Loucy (cell line): ENCODE measurements around the gene CAVIN1.

Experiments used
- H2AFZ ChIP-seq: fragments of 200-600 bp; sonication (generic); 2 replicates; pipeline ENCODE4 v1.6.0; 2016; ENCODE audit warnings: antibody characterized with exemption, mild to moderate bottlenecking, low read length, moderate library complexity
- H3F3A ChIP-seq: fragments of 200-600 bp; 2 replicates; pipeline ENCODE4 v1.6.0; 2016; ENCODE audit warnings: antibody characterized with exemption, low read depth, mild to moderate bottlenecking
- H3K27me3 ChIP-seq: fragments of 200-600 bp; sonication (generic); 2 replicates; pipeline ENCODE4 v1.6.1; 2014; ENCODE audit warnings: low read length, mild to moderate bottlenecking; ENCODE audit not compliant: insufficient read depth, poor library complexity, severe bottlenecking
- H3K36me3 ChIP-seq: fragments of 200-600 bp; sonication (generic); 2 replicates; pipeline ENCODE4 v1.6.1; 2016; ENCODE audit warnings: low read length; ENCODE audit not compliant: insufficient read depth
- H3K4me1 ChIP-seq: fragments of 200-600 bp; sonication (generic); 2 replicates; pipeline ENCODE4 v1.5.1; 2014; ENCODE audit warnings: low read length, mild to moderate bottlenecking; ENCODE audit not compliant: insufficient read depth, poor library complexity, severe bottlenecking
- H3K4me2 ChIP-seq: fragments of 200-600 bp; sonication (generic); 2 replicates; pipeline ENCODE4 v1.6.0; 2014; ENCODE audit warnings: antibody characterized with exemption, low read length, low read depth, mild to moderate bottlenecking; ENCODE audit not compliant: poor library complexity, severe bottlenecking
- H3K4me3 ChIP-seq: fragments of 200-600 bp; sonication (generic); 2 replicates; pipeline ENCODE4 v1.5.1; 2014; ENCODE audit warnings: low read length, mild to moderate bottlenecking, mixed read lengths; ENCODE audit not compliant: poor library complexity, severe bottlenecking
- H3K79me2 ChIP-seq: fragments of 200-600 bp; sonication (generic); 2 replicates; pipeline ENCODE4 v1.6.1; 2014; ENCODE audit warnings: low read length; ENCODE audit not compliant: insufficient read depth
- H3K9ac ChIP-seq: fragments of 200-600 bp; sonication (generic); 2 replicates; pipeline ENCODE4 v1.6.0; 2014; ENCODE audit warnings: mild to moderate bottlenecking, low read depth, low read length, moderate library complexity; ENCODE audit not compliant: poor library complexity, severe bottlenecking
- H3K9me2 ChIP-seq: fragments of 200-600 bp; sonication (generic); replicated peaks from 2 replicates; pipeline ENCODE4 v1.6.1; 2016; ENCODE audit warnings: low read depth, low read length, mixed read lengths
- H3K9me3 ChIP-seq: fragments of 200-600 bp; sonication (generic); 2 replicates; pipeline ENCODE4 v1.6.1; 2014; ENCODE audit warnings: mild to moderate bottlenecking, antibody characterized with exemption, low read length, low read depth; ENCODE audit not compliant: insufficient read depth
- H4K20me1 ChIP-seq: fragments of 200-600 bp; sonication (generic); 2 replicates; pipeline ENCODE4 v1.6.0; 2014; ENCODE audit warnings: antibody characterized with exemption, low read length, mild to moderate bottlenecking; ENCODE audit not compliant: insufficient read depth, poor library complexity, severe bottlenecking
- CTCF ChIP-seq: fragments of 200-600 bp; sonication (generic); conservative IDR thresholded peaks from 2 replicates; pipeline ENCODE4 v1.5.1; 2014; ENCODE audit warnings: mild to moderate bottlenecking, antibody characterized with exemption, low read length
- EZH2phosphoT487 ChIP-seq: fragments of 200-600 bp; IDR thresholded peaks from 2 replicates; pipeline ENCODE4 v1.6.1; 2018; ENCODE audit warnings: antibody characterized with exemption, mild to moderate bottlenecking, moderate library complexity, borderline replicate concordance

CAVIN1 gene

GRCh38 chr17:42381898-42382297 lies 41.2 kb downstream of the CAVIN1 start:
- H3K4me2 ChIP-seq = no peak overlapping the region

GRCh38 chr17:42380935-42381334 lies 42.1 kb downstream of the CAVIN1 start:
- Histone ChIP-seq H3K9me2 (no peaks in the 10 kb centered on the region), H3K36me3 (no peaks in the 10 kb centered on the region), H3K4me3 (no peak overlapping the region), H3K27me3 (no peaks in the 10 kb centered on the region), H3K9ac (no peak overlapping the region), H3K4me1 (peaks cover 31% of the 10 kb centered on the region), H3F3A (0 out of 2 replicates have a peak, but pooled peaks cover 2% of the 10 kb centered on the region), H3K4me2 (no peak overlapping the region), H3K9me3 (no peaks in the 10 kb centered on the region), H3K79me2 (peaks cover 96% of the 10 kb centered on the region), H2AFZ (no peak overlapping the region), H4K20me1 (peaks cover 23% of the 10 kb centered on the region)
- TF ChIP-seq EZH2phosphoT487 = no peak

More at GRCh38 chr17:42381898-42382297, 41.2 kb downstream of the CAVIN1 start:
- TF ChIP-seq EZH2phosphoT487 (no peak), CTCF (no peak)
- H3K79me2 ChIP-seq = peaks cover 98% of the 10 kb centered on the region
- peaks cover 31% of the 10 kb centered on the region for H4K20me1 ChIP-seq
- no peak overlapping the region for H2AFZ ChIP-seq
- no peaks in the 10 kb centered on the region for H3K27me3 ChIP-seq
- H3F3A ChIP-seq = 0 out of 2 replicates have a peak, but pooled peaks cover 2% of the 10 kb centered on the region
- no peaks in the 10 kb centered on the region for H3K36me3 ChIP-seq
- H3K9ac ChIP-seq = no peak overlapping the region
- H3K4me1 ChIP-seq = peaks cover 40% of the 10 kb centered on the region
- no peaks in the 10 kb centered on the region for H3K9me3 ChIP-seq
- H3K4me3 ChIP-seq = no peak overlapping the region
- H3K9me2 ChIP-seq = no peaks in the 10 kb centered on the region

GRCh38 chr17:42378959-42379594 lies 44.0 kb downstream of the CAVIN1 start:
- H4K20me1 ChIP-seq = peaks cover 6% of the 10 kb centered on the region
- H3F3A ChIP-seq = 0 out of 2 replicates have a peak, but pooled peaks cover 2% of the 10 kb centered on the region
- peak overlapping the region; percentile 72 for H3K4me3 ChIP-seq
- peaks cover 91% of the 10 kb centered on the region for H3K79me2 ChIP-seq
- no peak for TF ChIP-seq CTCF
- no peak for TF ChIP-seq EZH2phosphoT487
- H3K9ac ChIP-seq = peak overlapping the region; percentile 63
- H3K4me1 ChIP-seq = peaks cover 24% of the 10 kb centered on the region
- no peaks in the 10 kb centered on the region for H3K9me3 ChIP-seq
- H2AFZ ChIP-seq = no peak overlapping the region
- H3K9me2 ChIP-seq = no peaks in the 10 kb centered on the region
- H3K27me3 ChIP-seq = no peaks in the 10 kb centered on the region
- H3K36me3 ChIP-seq = no peaks in the 10 kb centered on the region
- H3K4me2 ChIP-seq = peak overlapping the region; percentile 78
